Keratinocyte (primary cell): ENCODE measurements around the gene MAP3K20. TPM values are rescaled to one million over a fixed set of nuclear protein-coding genes. Genes with fewer than 3 reads are reported as not detected.

Experiments used
- DNase-seq: peaks from one replicate; pipeline ENCODE4 v3.0.0-alpha.2; 2011; ENCODE audit warnings: low read depth, missing footprints, low spot score
- FAIRE-seq: peaks from 2 replicates; lab custom pipeline; 2011; peaks lifted over from hg19 to GRCh38; lab: Jason Lieb, UNC
- H2AFZ ChIP-seq: 2 replicates; pipeline ENCODE4 v1.6.0; 2012; ENCODE audit warnings: low read length, control low read depth, inconsistent platforms; ENCODE audit not compliant: control insufficient read depth
- H3K27ac ChIP-seq: 2 replicates; pipeline ENCODE4 v1.5.1; 2011; ENCODE audit warnings: low read length; ENCODE audit not compliant: control insufficient read depth, insufficient read depth
- H3K27me3 ChIP-seq: 3 replicates; pipeline ENCODE4 v1.6.0; 2011; ENCODE audit warnings: low read length; ENCODE audit not compliant: control insufficient read depth, insufficient read depth; ENCODE audit errors: extremely low read depth
- H3K36me3 ChIP-seq, 2 experiments: 2 replicates in 1 of 2; 3 replicates in 1 of 2; pipeline ENCODE4 v1.5.1; 2011; ENCODE audit warnings: low read length in 2 of 2, mild to moderate bottlenecking in 1 of 2; ENCODE audit not compliant: control insufficient read depth in 2 of 2, insufficient read depth in 2 of 2; ENCODE audit errors: extremely low read depth in 1 of 2
- H3K4me1 ChIP-seq: 3 replicates; pipeline ENCODE4 v1.5.1; 2011; ENCODE audit warnings: low read length; ENCODE audit not compliant: control insufficient read depth, insufficient read depth; ENCODE audit errors: extremely low read depth
- H3K4me2 ChIP-seq: 3 replicates; pipeline ENCODE4 v1.6.0; 2011; ENCODE audit warnings: low read depth, low read length; ENCODE audit not compliant: control insufficient read depth, insufficient read depth; ENCODE audit errors: extremely low read depth
- H3K4me3 ChIP-seq, 3 experiments: fragments of 200-600 bp in 1 of 3; sonication (generic) in 1 of 3; 2 replicates in 2 of 3; 3 replicates in 1 of 3; pipeline ENCODE4 v1.5.1; 2011 to 2016; ENCODE audit warnings: low read length in 3 of 3, mild to moderate bottlenecking in 3 of 3, control low read depth in 2 of 3, inconsistent platforms in 1 of 3, low read depth in 1 of 3, mixed read lengths in 1 of 3, mixed run types in 1 of 3, moderate library complexity in 1 of 3; ENCODE audit not compliant: control insufficient read depth in 2 of 3, insufficient read depth in 2 of 3; ENCODE audit errors: extremely low read depth in 1 of 3
- H3K79me2 ChIP-seq: 2 replicates; pipeline ENCODE4 v1.6.0; 2012; ENCODE audit warnings: low read length; ENCODE audit not compliant: control insufficient read depth, insufficient read depth
- H3K9ac ChIP-seq: 3 replicates; pipeline ENCODE4 v1.6.0; 2011; ENCODE audit warnings: low read length; ENCODE audit not compliant: control insufficient read depth, insufficient read depth; ENCODE audit errors: extremely low read depth
- H3K9me1 ChIP-seq: 3 replicates; pipeline ENCODE4 v1.6.0; 2011; ENCODE audit warnings: low read length; ENCODE audit not compliant: control insufficient read depth, insufficient read depth; ENCODE audit errors: extremely low read depth
- H3K9me3 ChIP-seq: 2 replicates; pipeline ENCODE4 v1.5.1; 2012; ENCODE audit warnings: low read depth, low read length; ENCODE audit not compliant: control insufficient read depth
- H4K20me1 ChIP-seq: 3 replicates; pipeline ENCODE4 v1.6.0; 2011; ENCODE audit warnings: low read length; ENCODE audit not compliant: control insufficient read depth, insufficient read depth; ENCODE audit errors: extremely low read depth
- EZH2 ChIP-seq: IDR thresholded peaks from one replicate; pipeline ENCODE4 v1.6.1; 2012; ENCODE audit warnings: inconsistent platforms, mild to moderate bottlenecking, low read length, moderate library complexity
- dilution Hi-C: fragments of 300-500 bp; cut with MboI; formaldehyde crosslinking; loops from one replicate; pipeline ENCODE4 v1.7.0; 2020; ENCODE audit warnings: low sequenced_read_pairs; ENCODE audit not compliant: extremely low pct_ligation_motif_present
- polyA plus RNA-seq, 5 experiments: library from polyadenylated mRNA; depleted of rRNA in 3 of 5; stranded (reverse) in 3 of 5; stranded (forward) in 1 of 5; unstranded in 1 of 5; fragments of >200 nt; gene quantifications; 1 replicate in 1 of 5; 2 replicates in 3 of 5; 3 replicates in 1 of 5; pipeline versions ENCODE4 v1.2.1 to v1.2.3, GENCODE V29; 2011 to 2012; ENCODE audit warnings: missing spikeins in 2 of 5, low read depth in 1 of 5, low replicate concordance in 1 of 5
- TF ChIP-seq, protein P1 (sequence below), 3 experiments: IDR thresholded peaks in 1 of 3; conservative IDR thresholded peaks in 1 of 3; optimal IDR thresholded peaks in 1 of 3; 2 replicates in 2 of 3; 3 replicates in 1 of 3; pipeline versions ENCODE3 to v1.5.1; 2011; ENCODE audit warnings: low read length in 3 of 3, mild to moderate bottlenecking in 3 of 3, moderate library complexity in 2 of 3, control low read depth in 1 of 3, inconsistent platforms in 1 of 3; ENCODE audit not compliant: insufficient read depth in 2 of 3; ENCODE audit errors: extremely low read depth in 1 of 3

MAP3K20 gene
- polyA plus RNA-seq, 1 donor (not counting 4 experiments of a cell fraction or from before 2014, with no cell fraction given), result 31.7 TPM

DNA sequence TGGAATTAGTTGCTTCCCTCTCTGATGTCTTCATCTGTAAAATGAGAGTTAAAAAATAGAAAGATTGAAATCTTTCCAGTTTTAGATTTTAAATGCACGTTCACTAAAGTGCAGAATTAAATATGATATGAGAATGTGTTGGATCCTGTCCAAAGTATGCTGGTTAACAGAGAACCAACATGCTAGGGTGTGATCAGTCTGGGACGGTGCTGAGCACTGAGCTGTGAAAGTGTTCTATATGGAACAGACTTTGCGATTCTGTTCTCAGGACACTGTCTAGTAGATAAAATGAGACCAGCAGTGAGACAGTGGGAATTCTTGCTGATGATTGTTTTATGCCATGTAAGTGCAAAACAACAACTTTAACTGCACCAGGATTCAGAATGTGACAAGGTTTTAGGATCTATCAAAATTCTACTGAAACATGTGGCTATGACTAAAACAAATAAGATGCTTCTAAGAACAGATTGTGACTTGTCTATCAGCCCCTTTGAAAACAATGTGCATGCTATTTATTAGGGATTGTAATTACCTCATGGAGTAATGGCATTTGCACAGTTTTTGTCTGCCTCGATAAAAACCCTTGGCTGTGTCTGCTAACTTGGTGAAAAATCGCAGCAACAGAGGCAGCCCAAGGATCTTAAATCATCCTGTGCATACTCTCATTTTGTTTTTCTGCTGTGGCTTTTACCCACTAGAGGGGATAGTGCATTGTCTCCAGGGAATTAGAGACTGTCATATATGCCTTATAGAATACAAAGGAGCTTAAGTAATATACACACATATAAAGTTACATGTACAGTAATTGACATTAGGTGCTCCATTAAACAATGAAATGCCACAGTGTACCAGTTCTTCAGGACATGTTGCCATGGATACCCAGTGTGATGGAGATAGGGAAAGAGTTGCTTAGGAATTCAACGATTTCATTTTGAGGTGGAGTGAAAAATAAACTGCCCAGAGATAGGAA is 55.1 kb downstream of the MAP3K20 start:
- Histone ChIP-seq H3K9me1 (no peaks in the 10 kb centered on the region), H3K4me2 (peak overlapping the region; percentile 81), H3K4me1 (peaks cover 42% of the 10 kb centered on the region), H3K79me2 (peaks cover 14% of the 10 kb centered on the region), H3K36me3 (peaks cover 0 to 3% of the 10 kb centered on the region in 2 experiments), H3K27ac (peak overlapping the region; percentile 57), H3K4me3 (peak overlapping the region in 2 of 3 experiments; percentile 0 to 21), H2AFZ (peak overlapping the region; percentile 17), H4K20me1 (no peaks in the 10 kb centered on the region), H3K27me3 (no peaks in the 10 kb centered on the region), H3K9ac (peak overlapping the region; percentile 39), H3K9me3 (no peaks in the 10 kb centered on the region)
- DNase-seq (no peak), FAIRE-seq (peak; percentile 95)
- TF ChIP-seq, protein P1, sequence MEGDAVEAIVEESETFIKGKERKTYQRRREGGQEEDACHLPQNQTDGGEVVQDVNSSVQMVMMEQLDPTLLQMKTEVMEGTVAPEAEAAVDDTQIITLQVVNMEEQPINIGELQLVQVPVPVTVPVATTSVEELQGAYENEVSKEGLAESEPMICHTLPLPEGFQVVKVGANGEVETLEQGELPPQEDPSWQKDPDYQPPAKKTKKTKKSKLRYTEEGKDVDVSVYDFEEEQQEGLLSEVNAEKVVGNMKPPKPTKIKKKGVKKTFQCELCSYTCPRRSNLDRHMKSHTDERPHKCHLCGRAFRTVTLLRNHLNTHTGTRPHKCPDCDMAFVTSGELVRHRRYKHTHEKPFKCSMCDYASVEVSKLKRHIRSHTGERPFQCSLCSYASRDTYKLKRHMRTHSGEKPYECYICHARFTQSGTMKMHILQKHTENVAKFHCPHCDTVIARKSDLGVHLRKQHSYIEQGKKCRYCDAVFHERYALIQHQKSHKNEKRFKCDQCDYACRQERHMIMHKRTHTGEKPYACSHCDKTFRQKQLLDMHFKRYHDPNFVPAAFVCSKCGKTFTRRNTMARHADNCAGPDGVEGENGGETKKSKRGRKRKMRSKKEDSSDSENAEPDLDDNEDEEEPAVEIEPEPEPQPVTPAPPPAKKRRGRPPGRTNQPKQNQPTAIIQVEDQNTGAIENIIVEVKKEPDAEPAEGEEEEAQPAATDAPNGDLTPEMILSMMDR (optimal IDR thresholded peaks at IDR 0.05 in 1 of 3, IDR thresholded peaks at IDR 0.05 in 1 of 3, conservative IDR thresholded peaks at IDR 0.05 in 1 of 3; ENCODE audit: extremely low read depth in 1 of 3, insufficient read depth in 2 of 3, low read length in 3 of 3), result no peak
- TF ChIP-seq EZH2, result no peak
- dilution Hi-C loops, result no loop called here

DNA sequence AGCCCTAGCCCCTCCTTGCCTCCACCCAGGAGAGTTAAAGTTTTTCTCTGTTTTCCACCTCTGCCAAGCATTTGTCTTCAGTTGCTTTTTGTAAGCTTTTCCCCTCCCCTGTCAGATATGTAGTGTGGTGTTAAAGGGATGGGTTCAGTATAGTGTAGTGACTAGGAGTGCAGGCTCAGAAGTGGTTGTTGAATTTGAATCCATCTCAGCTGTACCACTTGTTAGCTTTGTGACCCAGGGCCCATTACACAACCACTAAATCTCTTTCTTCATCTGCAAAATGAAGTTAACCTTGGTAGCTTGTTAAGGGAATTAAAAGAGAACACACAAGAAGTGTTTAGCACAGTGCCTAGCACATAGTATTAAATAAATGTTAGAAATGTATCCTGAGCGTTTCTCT is 56.9 kb downstream of the MAP3K20 start:
- Histone ChIP-seq H3K27me3 (no peaks in the 10 kb centered on the region), H3K36me3 (peaks cover 0 to 3% of the 10 kb centered on the region in 2 experiments), H3K79me2 (peaks cover 21% of the 10 kb centered on the region), H3K4me1 (peaks cover 53% of the 10 kb centered on the region), H3K9me1 (no peaks in the 10 kb centered on the region), H3K4me3 (no peak overlapping the region), H4K20me1 (no peaks in the 10 kb centered on the region), H3K9ac (no peak overlapping the region), H3K27ac (no peak overlapping the region), H3K4me2 (no peak overlapping the region), H2AFZ (no peak overlapping the region), H3K9me3 (no peaks in the 10 kb centered on the region)
- FAIRE-seq (peak; percentile 74), DNase-seq (no peak)
- dilution Hi-C loops, result no loop called here
- TF ChIP-seq EZH2, result no peak
- TF ChIP-seq, protein P1 (optimal IDR thresholded peaks at IDR 0.05 in 1 of 3, IDR thresholded peaks at IDR 0.05 in 1 of 3, conservative IDR thresholded peaks at IDR 0.05 in 1 of 3; ENCODE audit: extremely low read depth in 1 of 3, insufficient read depth in 2 of 3, low read length in 3 of 3), result no peak
